Measurements from ENCODE around the gene WDFY2.

The WDFY2 gene

DNA sequence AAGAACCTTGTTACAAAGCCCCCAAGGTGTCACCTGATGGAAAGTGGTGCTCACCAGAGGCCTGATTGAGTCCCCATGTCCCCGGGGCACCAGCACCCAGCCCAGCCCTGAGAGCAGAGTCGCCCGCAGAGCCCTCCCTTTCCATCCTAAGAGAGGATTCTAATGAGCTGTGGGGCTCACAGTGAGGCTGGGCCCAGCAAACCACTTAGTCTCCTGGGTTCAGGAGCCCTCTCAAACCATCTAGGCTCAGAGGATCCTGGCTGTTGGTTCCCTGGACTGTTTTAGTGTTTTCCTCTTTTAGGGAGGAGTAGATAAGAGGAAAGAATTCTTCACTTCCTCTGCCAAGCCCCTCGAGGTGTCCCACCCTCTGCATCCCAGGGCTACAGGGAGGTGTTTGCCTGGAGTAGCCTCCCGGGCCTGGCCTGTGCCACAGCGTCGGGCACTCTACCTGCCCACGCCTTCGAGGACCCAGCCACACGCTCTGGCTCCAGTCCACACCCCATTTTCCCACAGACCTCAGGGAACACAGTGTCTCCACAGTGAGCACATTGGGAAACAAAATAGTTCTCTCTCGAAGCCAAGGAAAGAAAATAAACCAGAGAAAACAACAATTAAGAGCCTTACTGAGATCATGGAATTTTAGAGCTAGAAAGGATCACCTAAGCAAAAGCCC, 185.3 kb downstream of the WDFY2 start:
- no peak for TF ChIP-seq ZNF274 (IDR thresholded peaks at IDR 0.05; ENCODE audit: low read depth, low read length)
- TF ChIP-seq YY1 (IDR thresholded peaks at IDR 0.05; ENCODE audit: insufficient read depth, insufficient read length) = no peak
- no peak for TF ChIP-seq SUZ12 (IDR thresholded peaks at IDR 0.05; ENCODE audit: extremely low read depth, insufficient read depth, insufficient read length)
- H3K4me1 ChIP-seq (ENCODE audit: insufficient read depth, insufficient read length) = no peaks in the 10 kb centered on the region
- no peaks in the 10 kb centered on the region for H3K27me3 ChIP-seq (ENCODE audit: insufficient read depth, insufficient read length)
- peaks cover 4% of the 10 kb centered on the region for H3K36me3 ChIP-seq (ENCODE audit: insufficient read depth, insufficient read length, low read length)
- H3K4me3 ChIP-seq (ENCODE audit: insufficient read length, low read depth) = no peak overlapping the region
- no peak for DNase-seq (ENCODE audit: low read depth, low spot score)
- no peak overlapping the region for H3K9ac ChIP-seq (ENCODE audit: insufficient read length, low read depth)
- H3K9me3 ChIP-seq (ENCODE audit: insufficient read depth, low read length) = no peaks in the 10 kb centered on the region

DNA sequence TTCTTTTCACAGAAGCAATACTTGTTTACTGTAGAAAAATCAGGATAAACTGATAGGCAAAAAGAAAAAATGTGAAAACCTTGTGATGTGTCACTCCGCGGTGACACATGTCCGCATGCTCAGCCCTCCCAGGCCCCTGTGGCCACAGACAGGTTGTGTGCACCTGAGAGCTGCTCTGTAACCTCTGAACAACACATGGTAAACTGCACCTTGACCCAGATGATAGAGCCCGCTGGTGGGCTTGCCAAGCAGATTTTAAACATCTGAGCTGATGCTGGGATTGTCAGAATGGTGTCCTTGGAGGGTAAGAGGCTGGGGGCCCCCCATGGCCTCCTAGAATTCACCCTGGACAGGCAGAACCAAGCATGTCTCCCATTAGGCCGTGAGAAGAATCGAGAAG, 185.9 kb downstream of the WDFY2 start:
- Histone ChIP-seq H3K9ac (ENCODE audit: insufficient read length, low read depth) (no peak overlapping the region), H3K4me1 (ENCODE audit: insufficient read depth, insufficient read length) (no peaks in the 10 kb centered on the region), H3K4me3 (ENCODE audit: insufficient read length, low read depth) (no peak overlapping the region), H3K36me3 (ENCODE audit: insufficient read depth, insufficient read length, low read length) (peaks cover 4% of the 10 kb centered on the region), H3K27me3 (ENCODE audit: insufficient read depth, insufficient read length) (no peaks in the 10 kb centered on the region), H3K9me3 (ENCODE audit: insufficient read depth, low read length) (no peaks in the 10 kb centered on the region)
- TF ChIP-seq SUZ12 (IDR thresholded peaks at IDR 0.05; ENCODE audit: extremely low read depth, insufficient read depth, insufficient read length) (no peak), ZNF274 (IDR thresholded peaks at IDR 0.05; ENCODE audit: low read depth, low read length) (no peak), YY1 (IDR thresholded peaks at IDR 0.05; ENCODE audit: insufficient read depth, insufficient read length) (no peak)
- DNase-seq (ENCODE audit: low read depth, low spot score) = no peak

DNA sequence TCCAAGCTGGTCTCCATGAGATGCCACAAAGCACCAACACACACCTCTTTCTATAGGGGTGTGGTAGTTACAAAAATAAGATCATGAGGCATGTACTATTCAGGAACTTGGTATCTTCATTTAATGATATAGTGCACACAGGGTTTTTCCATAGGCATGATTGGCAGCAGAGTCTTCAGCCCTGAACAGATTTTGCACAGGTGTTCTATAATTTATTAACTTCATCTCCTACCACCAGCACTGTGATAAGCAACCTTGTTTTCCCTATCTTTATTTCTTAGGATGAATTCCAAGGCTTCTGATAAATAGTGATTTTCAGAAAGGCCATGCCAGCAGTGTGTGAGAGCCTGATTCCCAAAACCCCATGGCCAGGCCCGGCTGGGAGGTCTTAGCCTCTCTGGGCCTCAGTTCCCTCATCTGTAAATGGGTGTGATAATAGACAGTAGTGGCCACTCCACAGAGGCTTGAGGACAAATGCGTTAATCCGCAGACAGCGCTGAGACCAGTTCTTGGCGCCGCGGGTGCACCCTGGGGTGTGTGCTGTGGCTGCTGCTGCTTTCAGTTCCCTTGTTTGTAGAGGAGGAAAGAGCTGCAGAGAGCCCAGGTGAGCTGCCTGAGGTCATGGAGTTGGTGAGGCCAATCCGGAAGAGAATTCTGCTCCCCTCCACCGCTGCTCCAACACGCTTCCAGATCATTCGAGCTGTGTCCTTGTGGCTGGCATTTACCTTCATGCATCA, 186.6 kb downstream of the WDFY2 start:
- Histone ChIP-seq H3K9ac (ENCODE audit: insufficient read length, low read depth) (no peak overlapping the region), H3K9me3 (ENCODE audit: insufficient read depth, low read length) (no peaks in the 10 kb centered on the region), H3K36me3 (ENCODE audit: insufficient read depth, insufficient read length, low read length) (peaks cover 4% of the 10 kb centered on the region), H3K27me3 (ENCODE audit: insufficient read depth, insufficient read length) (no peaks in the 10 kb centered on the region), H3K4me3 (ENCODE audit: insufficient read length, low read depth) (no peak overlapping the region), H3K4me1 (ENCODE audit: insufficient read depth, insufficient read length) (no peaks in the 10 kb centered on the region)
- no peak for TF ChIP-seq ZNF274 (IDR thresholded peaks at IDR 0.05; ENCODE audit: low read depth, low read length)
- TF ChIP-seq SUZ12 (IDR thresholded peaks at IDR 0.05; ENCODE audit: extremely low read depth, insufficient read depth, insufficient read length) = no peak
- TF ChIP-seq YY1 (IDR thresholded peaks at IDR 0.05; ENCODE audit: insufficient read depth, insufficient read length) = no peak
- no peak for DNase-seq (ENCODE audit: low read depth, low spot score)

DNA sequence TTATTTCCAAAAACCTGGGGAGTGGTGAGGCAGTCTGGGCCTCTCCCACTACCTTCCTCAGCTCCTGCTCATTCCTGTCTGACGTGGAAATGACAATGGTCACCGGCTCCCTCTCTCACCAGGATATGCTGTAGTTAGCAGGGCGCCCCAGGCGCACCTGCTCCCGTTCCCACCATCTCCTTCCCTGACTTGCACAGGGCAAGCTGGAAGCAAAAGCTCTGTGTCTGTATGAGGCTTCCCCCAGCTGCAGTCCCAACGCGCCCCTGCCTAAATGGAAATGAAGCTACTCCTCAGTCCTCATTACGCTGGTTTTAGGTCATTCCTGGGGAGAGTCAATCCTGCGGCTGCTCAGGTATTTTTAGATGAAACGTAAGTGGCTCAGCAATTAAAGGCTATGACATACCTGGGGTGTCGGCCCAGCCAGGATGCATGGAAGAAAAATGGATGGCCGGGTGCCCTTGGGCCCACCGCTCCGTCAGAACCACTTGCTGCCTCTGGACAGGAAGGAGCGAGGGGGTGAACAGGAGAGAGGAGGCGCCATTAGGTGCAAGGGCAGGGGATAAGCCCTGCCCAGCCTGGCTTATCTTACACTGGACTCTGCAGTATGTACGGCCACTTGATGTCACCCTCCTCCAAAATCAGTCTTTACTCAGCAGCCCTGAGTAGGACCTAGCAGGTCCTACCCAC, 187.3 kb downstream of the WDFY2 start:
- H3K4me3 ChIP-seq (ENCODE audit: insufficient read length, low read depth) = no peak overlapping the region

DNA sequence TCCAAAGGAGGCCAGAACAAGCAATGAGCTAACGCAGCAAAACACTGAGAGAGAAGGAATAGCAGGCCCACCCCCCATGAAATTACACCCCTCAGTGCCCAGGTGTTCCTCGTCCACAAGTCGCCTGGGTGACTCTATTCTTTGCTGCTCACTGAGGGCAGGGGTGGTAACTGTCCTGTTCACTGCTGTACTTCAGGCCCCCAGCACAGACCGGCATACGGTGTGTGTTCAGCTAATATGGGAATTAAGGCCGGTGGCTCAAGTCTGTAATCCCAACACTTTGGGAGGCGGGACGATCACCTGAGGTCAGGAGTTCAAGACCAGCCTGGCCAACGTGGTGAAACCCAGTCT, 187.8 kb downstream of the WDFY2 start:
- H3K4me3 ChIP-seq (ENCODE audit: insufficient read length, low read depth) = no peak overlapping the region
- H3K27me3 ChIP-seq (ENCODE audit: insufficient read depth, insufficient read length) = no peaks in the 10 kb centered on the region
- TF ChIP-seq ZNF274 (IDR thresholded peaks at IDR 0.05; ENCODE audit: low read depth, low read length) (no peak), YY1 (IDR thresholded peaks at IDR 0.05; ENCODE audit: insufficient read depth, insufficient read length) (no peak), SUZ12 (IDR thresholded peaks at IDR 0.05; ENCODE audit: extremely low read depth, insufficient read depth, insufficient read length) (no peak)
- no peaks in the 10 kb centered on the region for H3K36me3 ChIP-seq (ENCODE audit: insufficient read depth, insufficient read length, low read length)
- DNase-seq (ENCODE audit: low read depth, low spot score) = no peak
- no peak overlapping the region for H3K9ac ChIP-seq (ENCODE audit: insufficient read length, low read depth)
- H3K9me3 ChIP-seq (ENCODE audit: insufficient read depth, low read length) = no peaks in the 10 kb centered on the region
- H3K4me1 ChIP-seq (ENCODE audit: insufficient read depth, insufficient read length) = no peaks in the 10 kb centered on the region

More for the DNA sequence above, 187.3 kb downstream of the WDFY2 start:
- H3K36me3 ChIP-seq (ENCODE audit: insufficient read depth, insufficient read length, low read length) = peaks cover 3% of the 10 kb centered on the region
- H3K9me3 ChIP-seq (ENCODE audit: insufficient read depth, low read length) = no peaks in the 10 kb centered on the region
- DNase-seq (ENCODE audit: low read depth, low spot score) = no peak
- TF ChIP-seq SUZ12 (IDR thresholded peaks at IDR 0.05; ENCODE audit: extremely low read depth, insufficient read depth, insufficient read length) (no peak), ZNF274 (IDR thresholded peaks at IDR 0.05; ENCODE audit: low read depth, low read length) (no peak), YY1 (IDR thresholded peaks at IDR 0.05; ENCODE audit: insufficient read depth, insufficient read length) (no peak)
- H3K9ac ChIP-seq (ENCODE audit: insufficient read length, low read depth) = no peak overlapping the region
- H3K4me1 ChIP-seq (ENCODE audit: insufficient read depth, insufficient read length) = no peaks in the 10 kb centered on the region
- H3K27me3 ChIP-seq (ENCODE audit: insufficient read depth, insufficient read length) = no peaks in the 10 kb centered on the region

DNA sequence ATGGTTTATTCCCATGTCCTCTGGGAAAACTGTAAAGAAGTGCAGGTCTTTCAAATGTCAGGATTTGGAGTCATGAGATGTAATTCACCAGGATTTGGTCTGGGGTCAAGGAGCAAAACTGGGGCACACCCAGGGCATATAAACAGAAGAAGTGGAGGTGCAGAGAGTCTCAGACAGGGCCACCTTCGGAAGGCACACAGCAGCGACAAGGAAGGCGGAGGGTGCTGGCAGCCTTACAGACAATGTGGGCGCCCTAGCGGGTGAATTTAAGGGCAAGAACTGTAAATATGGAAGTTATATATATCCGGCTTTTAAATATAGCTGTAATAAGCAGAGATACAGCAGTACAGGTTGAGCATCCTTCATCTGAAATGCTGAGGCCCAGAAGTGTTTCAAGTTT, 188.5 kb downstream of the WDFY2 start:
- Histone ChIP-seq H3K27me3 (ENCODE audit: insufficient read depth, insufficient read length) (no peaks in the 10 kb centered on the region), H3K36me3 (ENCODE audit: insufficient read depth, insufficient read length, low read length) (no peaks in the 10 kb centered on the region), H3K9ac (ENCODE audit: insufficient read length, low read depth) (no peak overlapping the region), H3K4me1 (ENCODE audit: insufficient read depth, insufficient read length) (no peaks in the 10 kb centered on the region), H3K9me3 (ENCODE audit: insufficient read depth, low read length) (no peaks in the 10 kb centered on the region), H3K4me3 (ENCODE audit: insufficient read length, low read depth) (no peak overlapping the region)
- no peak for TF ChIP-seq SUZ12 (IDR thresholded peaks at IDR 0.05; ENCODE audit: extremely low read depth, insufficient read depth, insufficient read length)
- TF ChIP-seq ZNF274 (IDR thresholded peaks at IDR 0.05; ENCODE audit: low read depth, low read length) = no peak
- no peak for TF ChIP-seq YY1 (IDR thresholded peaks at IDR 0.05; ENCODE audit: insufficient read depth, insufficient read length)
- DNase-seq (ENCODE audit: low read depth, low spot score) = no peak

DNA sequence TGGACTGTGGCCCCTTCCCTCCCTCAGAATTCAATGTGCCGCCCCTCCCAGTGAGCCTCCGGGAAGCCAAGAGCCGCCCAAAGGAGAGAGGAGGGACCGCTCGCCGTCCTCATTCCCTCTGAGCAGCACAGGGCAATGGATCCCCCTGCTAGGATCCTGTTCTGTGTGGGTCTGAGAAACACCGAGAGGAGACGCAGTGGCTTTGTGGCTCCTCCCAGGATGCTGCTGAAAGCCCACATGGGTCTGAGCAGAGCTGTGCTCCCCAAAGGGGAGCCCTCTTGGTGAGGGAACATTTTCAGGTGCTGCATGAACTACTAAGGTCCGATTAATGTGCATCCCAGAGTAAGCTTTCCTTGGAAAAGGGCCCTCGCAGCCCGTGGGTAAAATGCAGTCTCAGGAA, 189.3 kb downstream of the WDFY2 start:
- Histone ChIP-seq H3K9me3 (ENCODE audit: insufficient read depth, low read length) (no peaks in the 10 kb centered on the region), H3K4me3 (ENCODE audit: insufficient read length, low read depth) (no peak overlapping the region), H3K27me3 (ENCODE audit: insufficient read depth, insufficient read length) (no peaks in the 10 kb centered on the region), H3K9ac (ENCODE audit: insufficient read length, low read depth) (no peak overlapping the region), H3K4me1 (ENCODE audit: insufficient read depth, insufficient read length) (no peaks in the 10 kb centered on the region), H3K36me3 (ENCODE audit: insufficient read depth, insufficient read length, low read length) (no peaks in the 10 kb centered on the region)
- TF ChIP-seq ZNF274 (IDR thresholded peaks at IDR 0.05; ENCODE audit: low read depth, low read length) = no peak
- no peak for TF ChIP-seq SUZ12 (IDR thresholded peaks at IDR 0.05; ENCODE audit: extremely low read depth, insufficient read depth, insufficient read length)
- DNase-seq (ENCODE audit: low read depth, low spot score) = no peak
